HEK293 (cell line): Measurements from ENCODE around the gene TSHR.

Source experiments
- CTCF ChIA-PET: fragments of 350-600 bp; formaldehyde crosslinking; extraction: SDS; loops from one replicate; lab custom pipeline; 2021; ENCODE audit warnings: antibody characterized with exemption; lab: Yijun Ruan, JAX
- POLR2A ChIA-PET: fragments of 300-600 bp; formaldehyde crosslinking; extraction: SDS; loops from one replicate; lab custom pipeline; 2020; ENCODE audit warnings: antibody characterized with exemption, inconsistent platforms; lab: Yijun Ruan, JAX
- H3K27ac ChIP-seq: fragments of 200-500 bp; sonication (Bioruptor generic); 2 replicates; pipeline ENCODE4 v1.5.1; 2014; ENCODE audit warnings: low read depth, low read length, control low read depth, inconsistent platforms; ENCODE audit errors: extremely low read depth
- H3K36me3 ChIP-seq, 2 experiments: fragments of 200-500 bp in 1 of 2; sonication (Bioruptor generic) in 1 of 2; 1 replicate in 1 of 2; 2 replicates in 1 of 2; pipeline ENCODE4 v1.5.1; 2014 to 2017; ENCODE audit warnings: inconsistent platforms in 2 of 2, low read length in 2 of 2; ENCODE audit not compliant: control insufficient read depth in 2 of 2, insufficient read depth in 1 of 2
- H3K4me1 ChIP-seq: fragments of 200-500 bp; sonication (Bioruptor generic); 2 replicates; pipeline ENCODE4 v1.5.1; 2014; ENCODE audit warnings: mild to moderate bottlenecking, low read length, inconsistent platforms; ENCODE audit not compliant: control insufficient read depth, insufficient read depth
- H3K4me3 ChIP-seq: 2 replicates; pipeline ENCODE4 v1.5.1; 2011; ENCODE audit warnings: low read depth, mild to moderate bottlenecking, control low read depth, low read length, moderate library complexity
- H3K9me3 ChIP-seq: fragments of 200-500 bp; sonication (Bioruptor generic); 2 replicates; pipeline ENCODE4 v1.5.1; 2014; ENCODE audit warnings: low read depth, low read length, inconsistent platforms; ENCODE audit not compliant: control insufficient read depth, insufficient read depth
- GLI2 ChIP-seq: fragments of 450-650 bp; formaldehyde crosslinking; IDR thresholded peaks from 2 replicates; pipeline ENCODE4; 2017; ENCODE audit warnings: missing biosample characterization, missing genetic modification characterization, low read depth, borderline replicate concordance
- PRDM1 ChIP-seq: fragments of 450-650 bp; formaldehyde crosslinking; IDR thresholded peaks from 2 replicates; pipeline ENCODE4; 2016; ENCODE audit warnings: missing biosample characterization, missing genetic modification characterization
- SETDB1 ChIP-seq: IDR thresholded peaks from one replicate; pipeline ENCODE4 v1.6.1; 2017; ENCODE audit warnings: mild to moderate bottlenecking, low read length, moderate library complexity, mixed read lengths; ENCODE audit not compliant: insufficient read length
- TRIM28 ChIP-seq: IDR thresholded peaks from 2 replicates; pipeline ENCODE4 v1.6.1; 2011; ENCODE audit warnings: low read length, control low read depth, borderline replicate concordance
- ZBTB20 ChIP-seq: fragments of 450-650 bp; formaldehyde crosslinking; IDR thresholded peaks from 2 replicates; pipeline ENCODE4 v1.5.1; 2016; ENCODE audit warnings: missing biosample characterization, missing genetic modification characterization
- ZEB2 ChIP-seq: fragments of 450-650 bp; formaldehyde crosslinking; IDR thresholded peaks from 2 replicates; pipeline ENCODE4 v1.5.1; 2016; ENCODE audit warnings: missing biosample characterization, missing genetic modification characterization
- ZNF10 ChIP-seq: fragments of 450-650 bp; formaldehyde crosslinking; IDR thresholded peaks from 2 replicates; pipeline ENCODE4 v1.5.1; 2017; ENCODE audit warnings: missing biosample characterization, missing genetic modification characterization
- ZNF121 ChIP-seq: fragments of 450-650 bp; formaldehyde crosslinking; IDR thresholded peaks from 2 replicates; pipeline ENCODE4 v1.5.1; 2016; ENCODE audit warnings: missing biosample characterization, missing genetic modification characterization
- ZNF169 ChIP-seq: fragments of 450-650 bp; formaldehyde crosslinking; IDR thresholded peaks from 2 replicates; pipeline ENCODE4 v1.5.1; 2016; ENCODE audit warnings: missing biosample characterization, missing genetic modification characterization
- ZNF223 ChIP-seq: fragments of 450-650 bp; formaldehyde crosslinking; IDR thresholded peaks from 2 replicates; pipeline ENCODE4 v1.5.1; 2016; ENCODE audit warnings: missing biosample characterization, missing genetic modification characterization
- ZNF324 ChIP-seq: fragments of 450-650 bp; formaldehyde crosslinking; IDR thresholded peaks from 2 replicates; pipeline ENCODE4 v1.5.1; 2016; ENCODE audit warnings: missing biosample characterization, missing genetic modification characterization
- ZNF514 ChIP-seq: fragments of 450-650 bp; formaldehyde crosslinking; IDR thresholded peaks from 2 replicates; pipeline ENCODE4 v1.5.1; 2016; ENCODE audit warnings: missing biosample characterization, missing genetic modification characterization
- ZNF529 ChIP-seq: fragments of 450-650 bp; formaldehyde crosslinking; IDR thresholded peaks from 2 replicates; pipeline ENCODE4 v1.5.1; 2017; ENCODE audit warnings: missing genetic modification characterization, missing biosample characterization; ENCODE audit not compliant: insufficient replicate concordance
- ZNF555 ChIP-seq: fragments of 450-650 bp; formaldehyde crosslinking; conservative IDR thresholded peaks from 2 replicates; pipeline ENCODE4 v1.5.1; 2017; ENCODE audit warnings: missing biosample characterization, mild to moderate bottlenecking, missing genetic modification characterization, inconsistent platforms
- ZNF626 ChIP-seq: fragments of 450-650 bp; sonication (Bioruptor Pico); formaldehyde crosslinking; IDR thresholded peaks from 2 replicates; pipeline ENCODE4 v1.5.1; 2018; ENCODE audit warnings: missing biosample characterization, missing genetic modification characterization, inconsistent platforms
- ZSCAN23 ChIP-seq: fragments of 450-650 bp; formaldehyde crosslinking; IDR thresholded peaks from 2 replicates; pipeline ENCODE4 v1.5.1; 2016; ENCODE audit warnings: missing biosample characterization, missing genetic modification characterization
- TF ChIP-seq, protein P1 (sequence below): fragments of 450-650 bp; formaldehyde crosslinking; IDR thresholded peaks from 2 replicates; pipeline ENCODE4 v1.5.1; 2016; ENCODE audit warnings: missing biosample characterization, missing genetic modification characterization
- TF ChIP-seq, protein P2 (sequence below): fragments of 450-650 bp; formaldehyde crosslinking; IDR thresholded peaks from 2 replicates; pipeline ENCODE4 v1.5.1; 2016; ENCODE audit warnings: missing biosample characterization, missing genetic modification characterization, low read depth
- TF ChIP-seq, protein P3 (sequence below): fragments of 450-650 bp; formaldehyde crosslinking; IDR thresholded peaks from 2 replicates; pipeline ENCODE4 v1.5.1; 2017; ENCODE audit warnings: missing biosample characterization, missing genetic modification characterization

TSHR gene

DNA sequence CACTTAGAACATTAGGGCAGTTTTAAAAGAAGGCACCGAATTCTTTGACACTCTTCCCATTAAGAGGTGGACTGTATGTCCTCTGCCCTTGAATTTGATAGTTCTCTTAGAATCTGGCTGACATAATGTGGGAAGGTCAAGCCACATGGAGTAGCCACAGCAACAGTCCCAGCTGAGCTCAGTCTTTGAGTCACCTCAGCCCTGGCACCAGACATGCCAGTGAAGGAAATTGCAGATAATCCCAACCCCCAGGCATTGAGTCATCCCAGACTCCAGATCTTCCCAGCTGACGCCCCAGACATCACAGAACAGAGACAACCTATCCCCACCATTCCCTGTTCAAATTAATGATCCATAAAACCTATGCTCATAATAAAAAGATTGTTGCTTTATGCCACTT, 181.9 kb downstream of the TSHR start (continued):
- TF ChIP-seq, protein P1, sequence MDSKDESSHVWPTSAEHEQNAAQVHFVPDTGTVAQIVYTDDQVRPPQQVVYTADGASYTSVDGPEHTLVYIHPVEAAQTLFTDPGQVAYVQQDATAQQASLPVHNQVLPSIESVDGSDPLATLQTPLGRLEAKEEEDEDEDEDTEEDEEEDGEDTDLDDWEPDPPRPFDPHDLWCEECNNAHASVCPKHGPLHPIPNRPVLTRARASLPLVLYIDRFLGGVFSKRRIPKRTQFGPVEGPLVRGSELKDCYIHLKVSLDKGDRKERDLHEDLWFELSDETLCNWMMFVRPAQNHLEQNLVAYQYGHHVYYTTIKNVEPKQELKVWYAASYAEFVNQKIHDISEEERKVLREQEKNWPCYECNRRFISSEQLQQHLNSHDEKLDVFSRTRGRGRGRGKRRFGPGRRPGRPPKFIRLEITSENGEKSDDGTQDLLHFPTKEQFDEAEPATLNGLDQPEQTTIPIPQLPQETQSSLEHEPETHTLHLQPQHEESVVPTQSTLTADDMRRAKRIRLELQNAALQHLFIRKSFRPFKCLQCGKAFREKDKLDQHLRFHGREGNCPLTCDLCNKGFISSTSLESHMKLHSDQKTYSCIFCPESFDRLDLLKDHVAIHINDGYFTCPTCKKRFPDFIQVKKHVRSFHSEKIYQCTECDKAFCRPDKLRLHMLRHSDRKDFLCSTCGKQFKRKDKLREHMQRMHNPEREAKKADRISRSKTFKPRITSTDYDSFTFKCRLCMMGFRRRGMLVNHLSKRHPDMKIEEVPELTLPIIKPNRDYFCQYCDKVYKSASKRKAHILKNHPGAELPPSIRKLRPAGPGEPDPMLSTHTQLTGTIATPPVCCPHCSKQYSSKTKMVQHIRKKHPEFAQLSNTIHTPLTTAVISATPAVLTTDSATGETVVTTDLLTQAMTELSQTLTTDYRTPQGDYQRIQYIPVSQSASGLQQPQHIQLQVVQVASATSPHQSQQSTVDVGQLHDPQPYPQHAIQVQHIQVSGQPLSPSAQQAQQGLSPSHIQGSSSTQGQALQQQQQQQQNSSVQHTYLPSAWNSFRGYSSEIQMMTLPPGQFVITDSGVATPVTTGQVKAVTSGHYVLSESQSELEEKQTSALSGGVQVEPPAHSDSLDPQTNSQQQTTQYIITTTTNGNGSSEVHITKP (tag by site-specific recombination), result no peak
- TF ChIP-seq ZNF10 (tag by site-specific recombination), result no peak
- no peak for TF ChIP-seq ZEB2 (tag by site-specific recombination)
- no peak for TF ChIP-seq ZNF529
- TF ChIP-seq, protein P2, sequence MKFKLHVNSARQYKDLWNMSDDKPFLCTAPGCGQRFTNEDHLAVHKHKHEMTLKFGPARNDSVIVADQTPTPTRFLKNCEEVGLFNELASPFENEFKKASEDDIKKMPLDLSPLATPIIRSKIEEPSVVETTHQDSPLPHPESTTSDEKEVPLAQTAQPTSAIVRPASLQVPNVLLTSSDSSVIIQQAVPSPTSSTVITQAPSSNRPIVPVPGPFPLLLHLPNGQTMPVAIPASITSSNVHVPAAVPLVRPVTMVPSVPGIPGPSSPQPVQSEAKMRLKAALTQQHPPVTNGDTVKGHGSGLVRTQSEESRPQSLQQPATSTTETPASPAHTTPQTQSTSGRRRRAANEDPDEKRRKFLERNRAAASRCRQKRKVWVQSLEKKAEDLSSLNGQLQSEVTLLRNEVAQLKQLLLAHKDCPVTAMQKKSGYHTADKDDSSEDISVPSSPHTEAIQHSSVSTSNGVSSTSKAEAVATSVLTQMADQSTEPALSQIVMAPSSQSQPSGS (tag by site-specific recombination), result no peak
- TF ChIP-seq, protein P3, sequence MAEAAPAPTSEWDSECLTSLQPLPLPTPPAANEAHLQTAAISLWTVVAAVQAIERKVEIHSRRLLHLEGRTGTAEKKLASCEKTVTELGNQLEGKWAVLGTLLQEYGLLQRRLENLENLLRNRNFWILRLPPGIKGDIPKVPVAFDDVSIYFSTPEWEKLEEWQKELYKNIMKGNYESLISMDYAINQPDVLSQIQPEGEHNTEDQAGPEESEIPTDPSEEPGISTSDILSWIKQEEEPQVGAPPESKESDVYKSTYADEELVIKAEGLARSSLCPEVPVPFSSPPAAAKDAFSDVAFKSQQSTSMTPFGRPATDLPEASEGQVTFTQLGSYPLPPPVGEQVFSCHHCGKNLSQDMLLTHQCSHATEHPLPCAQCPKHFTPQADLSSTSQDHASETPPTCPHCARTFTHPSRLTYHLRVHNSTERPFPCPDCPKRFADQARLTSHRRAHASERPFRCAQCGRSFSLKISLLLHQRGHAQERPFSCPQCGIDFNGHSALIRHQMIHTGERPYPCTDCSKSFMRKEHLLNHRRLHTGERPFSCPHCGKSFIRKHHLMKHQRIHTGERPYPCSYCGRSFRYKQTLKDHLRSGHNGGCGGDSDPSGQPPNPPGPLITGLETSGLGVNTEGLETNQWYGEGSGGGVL (tag by site-specific recombination), result no peak

DNA sequence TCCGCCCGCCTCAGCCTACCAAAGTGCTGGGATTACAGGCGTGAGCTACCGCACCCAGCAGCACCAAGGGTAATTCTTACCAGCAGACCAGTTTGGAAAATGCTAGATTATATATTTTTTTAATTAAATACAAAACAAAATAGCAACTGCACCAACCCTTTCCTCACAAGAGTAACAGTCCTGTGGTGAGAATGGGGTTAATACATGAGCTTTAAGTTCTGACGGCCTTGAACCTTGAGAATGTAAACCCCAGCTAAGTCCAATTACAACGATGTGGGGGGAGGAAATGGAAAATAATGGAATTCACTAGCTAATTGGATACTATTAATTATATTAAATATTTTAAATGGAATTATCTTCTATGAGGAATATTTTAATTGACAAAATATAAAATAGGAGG, 183.0 kb downstream of the TSHR start:
- Histone ChIP-seq H3K9me3 (no peaks in the 10 kb centered on the region), H3K27ac (no peak overlapping the region), H3K4me3 (no peak overlapping the region), H3K4me1 (no peaks in the 10 kb centered on the region), H3K36me3 (no peaks in the 10 kb centered on the region)
- ChIA-PET POLR2A (no interaction called here), CTCF (interaction anchor here (1.2 kb wide), 1 partner anchor 26 kb away, joined by 3 read pairs; no protein-coding TSS in a partner anchor)
- TF ChIP-seq ZNF223 (tag by site-specific recombination) (no peak), ZNF121 (tag by site-specific recombination) (no peak), ZBTB20 (no peak), SETDB1 (no peak), ZNF514 (tag by site-specific recombination) (no peak), ZNF626 (tag by site-specific recombination) (no peak), ZNF555 (tag by site-specific recombination) (no peak), PRDM1 (tag by site-specific recombination) (no peak), ZNF169 (tag by site-specific recombination) (no peak), ZSCAN23 (no peak), ZNF324 (no peak), TRIM28 (no peak), GLI2 (tag by site-specific recombination) (no peak)
- TF ChIP-seq, protein P3 (tag by site-specific recombination), result no peak
